IMR-90 (cell line): ENCODE results near the gene GGN.

Experiments
- BHLHE40 ChIP-seq: fragments of 150-350 bp; IDR thresholded peaks from 2 replicates; pipeline ENCODE4 v1.6.1; 2016; ENCODE audit warnings: mild to moderate bottlenecking, low read depth, low read length
- CEBPB ChIP-seq: IDR thresholded peaks from 2 replicates; pipeline ENCODE4 v1.6.1; 2012; ENCODE audit warnings: low read depth, low read length, improper control_type of control experiment
- CHD1 ChIP-seq: IDR thresholded peaks from 2 replicates; pipeline ENCODE4 v1.6.1; 2012; ENCODE audit warnings: low read depth, low read length, improper control_type of control experiment
- ELK1 ChIP-seq: fragments of 150-350 bp; IDR thresholded peaks from 2 replicates; pipeline ENCODE4 v1.6.1; 2016; ENCODE audit warnings: low read depth, mild to moderate bottlenecking, low read length, moderate library complexity, borderline replicate concordance
- MAZ ChIP-seq: IDR thresholded peaks from 2 replicates; pipeline ENCODE4 v1.6.1; 2012; ENCODE audit warnings: low read depth, mild to moderate bottlenecking, low read length, improper control_type of control experiment, moderate library complexity, borderline replicate concordance
- MXI1 ChIP-seq: IDR thresholded peaks from 2 replicates; pipeline ENCODE4 v1.6.1; 2012; ENCODE audit warnings: low read depth, mild to moderate bottlenecking, low read length, moderate library complexity, borderline replicate concordance
- NFE2L2 ChIP-seq: fragments of 150-350 bp; IDR thresholded peaks from 2 replicates; pipeline ENCODE4 v1.6.1; 2016; ENCODE audit warnings: low read depth, mild to moderate bottlenecking, low read length
- POLR2A ChIP-seq: IDR thresholded peaks from 2 replicates; pipeline ENCODE4 v1.6.1; 2012; ENCODE audit warnings: mild to moderate bottlenecking, low read depth, low read length
- RCOR1 ChIP-seq: IDR thresholded peaks from 2 replicates; pipeline ENCODE4 v1.6.1; 2012; ENCODE audit warnings: mild to moderate bottlenecking, low read length, improper control_type of control experiment; ENCODE audit not compliant: insufficient replicate concordance
- RFX5 ChIP-seq: IDR thresholded peaks from 2 replicates; pipeline ENCODE4 v1.8.0; 2012; ENCODE audit warnings: low read depth, mild to moderate bottlenecking, low read length, moderate library complexity
- SMC3 ChIP-seq: fragments of 150-350 bp; IDR thresholded peaks from 2 replicates; pipeline ENCODE4 v1.6.1; 2016; ENCODE audit warnings: low read depth, mild to moderate bottlenecking, antibody characterized with exemption, low read length, moderate library complexity
- TF ChIP-seq, protein P1 (sequence below): conservative IDR thresholded peaks from 2 replicates; pipeline ENCODE4 v1.5.1; 2012; ENCODE audit warnings: mild to moderate bottlenecking, low read depth, low read length, improper control_type of control experiment

DNA sequence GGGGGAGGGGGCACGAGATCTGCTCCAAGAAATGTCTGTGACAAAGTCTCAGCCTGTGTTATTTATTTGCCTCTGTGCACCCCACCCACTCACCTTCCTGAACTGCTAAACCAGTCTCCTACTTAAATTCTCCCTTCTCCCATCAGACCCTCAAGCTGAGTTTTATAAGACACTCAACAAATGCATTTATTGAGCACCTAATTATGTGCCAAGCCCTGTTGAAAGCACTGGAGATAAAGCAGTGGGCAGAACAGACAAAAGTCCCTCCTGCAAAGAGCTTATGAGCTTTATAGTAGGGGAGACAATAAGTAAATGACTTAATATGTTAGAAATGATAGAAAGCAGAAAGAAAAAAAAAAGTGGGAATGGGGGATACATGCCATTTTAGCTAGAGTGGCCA lies 11.7 kb upstream of the GGN start:
- TF ChIP-seq, protein P1, sequence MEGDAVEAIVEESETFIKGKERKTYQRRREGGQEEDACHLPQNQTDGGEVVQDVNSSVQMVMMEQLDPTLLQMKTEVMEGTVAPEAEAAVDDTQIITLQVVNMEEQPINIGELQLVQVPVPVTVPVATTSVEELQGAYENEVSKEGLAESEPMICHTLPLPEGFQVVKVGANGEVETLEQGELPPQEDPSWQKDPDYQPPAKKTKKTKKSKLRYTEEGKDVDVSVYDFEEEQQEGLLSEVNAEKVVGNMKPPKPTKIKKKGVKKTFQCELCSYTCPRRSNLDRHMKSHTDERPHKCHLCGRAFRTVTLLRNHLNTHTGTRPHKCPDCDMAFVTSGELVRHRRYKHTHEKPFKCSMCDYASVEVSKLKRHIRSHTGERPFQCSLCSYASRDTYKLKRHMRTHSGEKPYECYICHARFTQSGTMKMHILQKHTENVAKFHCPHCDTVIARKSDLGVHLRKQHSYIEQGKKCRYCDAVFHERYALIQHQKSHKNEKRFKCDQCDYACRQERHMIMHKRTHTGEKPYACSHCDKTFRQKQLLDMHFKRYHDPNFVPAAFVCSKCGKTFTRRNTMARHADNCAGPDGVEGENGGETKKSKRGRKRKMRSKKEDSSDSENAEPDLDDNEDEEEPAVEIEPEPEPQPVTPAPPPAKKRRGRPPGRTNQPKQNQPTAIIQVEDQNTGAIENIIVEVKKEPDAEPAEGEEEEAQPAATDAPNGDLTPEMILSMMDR, result no peak
- no peak for TF ChIP-seq MAZ
- no peak for TF ChIP-seq POLR2A
- no peak for TF ChIP-seq SMC3
- no peak for TF ChIP-seq ELK1
- no peak for TF ChIP-seq NFE2L2
- no peak for TF ChIP-seq RFX5
- no peak for TF ChIP-seq RCOR1
- no peak for TF ChIP-seq MXI1
- no peak for TF ChIP-seq CHD1
- no peak for TF ChIP-seq CEBPB
- no peak for TF ChIP-seq BHLHE40
